Measurements from ENCODE around the gene ITGA5. TPM values are rescaled to one million over a fixed set of nuclear protein-coding genes. Genes with fewer than 3 reads are reported as not detected.

The ITGA5 gene
- total and polyA plus RNA-seq, 9 donors, result 32.6 to 100.0 (median 41.5) TPM

GRCh38 chr12:54375259-54375579 is 43.8 kb downstream of the ITGA5 start:
- WGBS, 3 donors, result 45 to 70% (median 59%) methylated on average over 2 of the region's 2 CpGs
- TF ChIP-seq POLR2A (IDR thresholded peaks at IDR 0.05) (no peak), CTCF (IDR thresholded peaks at IDR 0.05) (no peak), EP300 (IDR thresholded peaks at IDR 0.05) (no peak)
- peak in 1 of 5 donors; percentile 25 for DNase-seq
- Histone ChIP-seq H3K4me3 (no peak overlapping the region), H3K9me3 (no peaks in the 10 kb centered on the region), H3K36me3 (no peaks in the 10 kb centered on the region), H3K27me3 (no peaks in the 10 kb centered on the region), H3K4me1 (ENCODE audit: insufficient read depth) (peaks cover 12% of the 10 kb centered on the region), H3K27ac (no peak overlapping the region)
- intact Hi-C loops (cut with DNase I), result loop anchor here in 3 of 4 donors (5.0 to 10.0 kb wide), 3 partner anchors 147 to 390 kb away; partner anchors contain the start of genes HOXC10 (in 1 of the 3), HOXC8 (in 1 of the 3) and HOXC9 (in 1 of the 3)

DNA sequence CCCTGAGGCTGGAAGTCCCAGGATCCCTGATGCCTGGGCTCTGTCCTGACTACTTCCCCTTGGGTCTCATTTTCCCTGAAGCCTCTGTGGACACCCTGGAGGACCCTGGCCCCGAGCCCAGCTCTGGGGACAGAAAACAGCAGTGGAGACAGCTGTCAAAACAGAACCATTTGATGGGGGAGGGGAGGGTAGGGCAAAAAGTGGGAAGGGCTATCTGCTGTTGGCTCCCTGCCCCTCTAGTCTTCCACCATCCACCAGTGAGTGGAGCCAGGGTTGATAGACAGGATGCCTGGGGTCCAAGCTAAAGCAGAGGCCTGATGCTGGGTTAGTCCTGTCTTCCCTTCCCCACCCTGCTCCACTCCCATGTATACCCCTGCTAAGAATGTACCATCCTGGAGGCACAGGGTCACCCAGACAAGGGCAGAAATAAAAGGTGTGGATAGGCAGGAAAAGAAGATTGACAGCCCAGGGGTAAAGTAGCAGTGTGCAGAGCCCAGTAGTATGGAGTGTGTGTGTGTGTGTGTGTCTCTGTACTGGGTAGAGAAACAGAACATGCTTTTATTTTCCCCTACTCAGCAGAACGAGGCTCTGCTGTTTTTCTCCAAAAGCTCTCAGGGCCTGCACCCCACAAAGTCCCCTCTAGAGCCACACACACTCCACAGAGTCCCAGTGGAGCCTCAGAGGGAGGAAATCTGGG is 44.4 kb downstream of the ITGA5 start:
- Histone ChIP-seq H3K36me3 (no peaks in the 10 kb centered on the region), H3K9me3 (no peaks in the 10 kb centered on the region), H3K27ac (no peak overlapping the region), H3K4me3 (no peak overlapping the region), H3K4me1 (ENCODE audit: insufficient read depth) (peaks cover 12% of the 10 kb centered on the region), H3K27me3 (no peaks in the 10 kb centered on the region)
- 48 to 71% (median 60%) methylated on average over 2 of the region's 2 CpGs for WGBS, 3 donors
- intact Hi-C loops (cut with DNase I), result loop anchor here in 3 of 4 donors (5.0 to 10.0 kb wide), 3 partner anchors 148 to 390 kb away; partner anchors contain the start of genes HOXC10 (in 1 of the 3), HOXC8 (in 1 of the 3) and HOXC9 (in 1 of the 3)
- TF ChIP-seq EP300 (IDR thresholded peaks at IDR 0.05) (no peak), POLR2A (IDR thresholded peaks at IDR 0.05) (no peak), CTCF (IDR thresholded peaks at IDR 0.05) (no peak)
- peak in 1 of 5 donors; percentile 36 for DNase-seq

- H3K36me3 ChIP-seq, result no peaks in the 10 kb centered on the region
- H3K4me1 ChIP-seq (ENCODE audit: insufficient read depth), result peaks cover 11% of the 10 kb centered on the region
- no peaks in the 10 kb centered on the region for H3K27me3 ChIP-seq
- no peak for DNase-seq
- 94 to 96% (median 94%) methylated on average over 10 of the region's 10 CpGs for WGBS, 3 donors
- no peak for TF ChIP-seq CTCF (IDR thresholded peaks at IDR 0.05)
- no peak for TF ChIP-seq POLR2A (IDR thresholded peaks at IDR 0.05)
- TF ChIP-seq EP300 (IDR thresholded peaks at IDR 0.05), result no peak
- H3K27ac ChIP-seq, result no peak overlapping the region
- intact Hi-C loops (cut with DNase I), result loop anchor here in 2 of 4 donors (10.0 kb wide), 2 partner anchors 369 to 389 kb away; partner anchors contain the start of genes HOXC10 (in 1 of the 2), HOXC8 (in 1 of the 2) and HOXC9 (in 1 of the 2)
- H3K9me3 ChIP-seq, result no peaks in the 10 kb centered on the region
- no peak overlapping the region for H3K4me3 ChIP-seq
Observed at GRCh38 chr12:54373649-54374561, 45.2 kb downstream of the ITGA5 start.

GRCh38 chr12:54372113-54372806 is 46.8 kb downstream of the ITGA5 start:
- intact Hi-C loops (cut with DNase I), result loop anchor here in 2 of 4 donors (10.0 kb wide), 2 partner anchors 367 to 387 kb away; partner anchors contain the start of genes HOXC10 (in 1 of the 2), HOXC8 (in 1 of the 2) and HOXC9 (in 1 of the 2)
- Histone ChIP-seq H3K4me1 (ENCODE audit: insufficient read depth) (peaks cover 12% of the 10 kb centered on the region), H3K27ac (peak overlapping the region in 1 of 2 donors; percentile 62), H3K27me3 (no peaks in the 10 kb centered on the region), H3K36me3 (no peaks in the 10 kb centered on the region), H3K4me3 (no peak overlapping the region), H3K9me3 (no peaks in the 10 kb centered on the region)
- DNase-seq, result no peak
- TF ChIP-seq CTCF (IDR thresholded peaks at IDR 0.05) (no peak), EP300 (IDR thresholded peaks at IDR 0.05) (no peak), POLR2A (IDR thresholded peaks at IDR 0.05) (no peak)
- WGBS, 3 donors, result 59 to 67% (median 62%) methylated on average over 8 of the region's 8 CpGs
